Fibroblast of skin of left biceps (primary cell): Measurements from ENCODE around the gene RUNX3.

Experiments
- DNase-seq, 2 experiments: peaks; one replicate each; pipeline ENCODE4 v3.0.0-alpha.2; 2013; ENCODE audit warnings: low read depth in 2 of 2

Gene RUNX3

DNA sequence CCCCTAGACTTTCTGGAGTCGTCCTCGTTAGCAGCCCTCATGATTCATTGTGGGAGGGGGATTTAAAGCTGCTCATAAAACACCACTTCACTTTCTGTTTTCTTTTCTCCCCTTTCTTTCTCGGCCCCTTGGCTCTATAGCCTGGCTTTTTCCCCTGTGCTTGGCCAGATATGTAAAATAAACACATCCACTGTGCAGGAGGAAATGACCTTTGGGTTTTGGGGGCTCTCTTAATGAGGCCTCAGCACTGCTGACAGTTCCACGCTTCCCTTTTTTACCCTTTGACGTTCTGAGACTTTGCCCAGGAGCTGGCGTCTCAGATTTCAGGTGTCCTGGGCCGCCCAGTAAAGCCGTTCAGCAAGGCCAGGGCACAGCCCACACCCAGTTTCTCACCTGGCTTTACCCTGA is 65.7 kb downstream of the RUNX3 start:
- no peak for DNase-seq

DNA sequence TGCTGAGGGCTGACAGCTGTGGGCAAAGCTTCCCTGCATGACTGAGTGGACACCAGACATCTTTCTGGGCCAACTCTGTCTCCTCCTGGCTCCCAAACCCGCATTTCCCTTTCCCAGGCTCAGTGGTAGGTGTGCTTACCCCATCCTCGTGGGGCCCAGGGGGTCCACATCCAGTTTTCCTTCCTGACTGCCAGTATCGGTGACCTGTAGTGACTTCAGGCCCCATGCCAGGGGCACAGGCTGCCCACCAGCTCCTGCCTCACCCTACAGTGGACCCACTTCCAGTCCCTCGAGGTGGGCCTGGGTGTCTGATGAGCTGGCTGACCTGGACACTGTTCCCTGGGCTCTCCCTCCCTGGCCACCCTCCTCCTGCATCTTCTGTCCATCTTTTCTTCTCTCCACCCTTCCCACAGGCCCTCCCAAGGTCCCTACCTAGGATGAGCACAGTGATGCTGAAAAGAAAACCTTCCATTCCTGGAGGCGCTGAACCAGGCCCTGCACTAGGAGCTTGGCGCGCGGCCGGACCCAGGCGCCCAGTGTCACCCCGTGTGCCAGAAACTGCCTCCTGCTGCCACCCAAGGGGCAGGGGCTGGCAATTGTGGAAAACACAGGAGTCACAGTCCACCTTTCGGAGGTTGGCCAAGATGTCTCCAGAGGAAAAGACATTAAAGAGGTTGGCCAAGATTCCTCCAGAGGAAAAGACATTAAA is 67.1 kb downstream of the RUNX3 start:
- no peak for DNase-seq

DNA sequence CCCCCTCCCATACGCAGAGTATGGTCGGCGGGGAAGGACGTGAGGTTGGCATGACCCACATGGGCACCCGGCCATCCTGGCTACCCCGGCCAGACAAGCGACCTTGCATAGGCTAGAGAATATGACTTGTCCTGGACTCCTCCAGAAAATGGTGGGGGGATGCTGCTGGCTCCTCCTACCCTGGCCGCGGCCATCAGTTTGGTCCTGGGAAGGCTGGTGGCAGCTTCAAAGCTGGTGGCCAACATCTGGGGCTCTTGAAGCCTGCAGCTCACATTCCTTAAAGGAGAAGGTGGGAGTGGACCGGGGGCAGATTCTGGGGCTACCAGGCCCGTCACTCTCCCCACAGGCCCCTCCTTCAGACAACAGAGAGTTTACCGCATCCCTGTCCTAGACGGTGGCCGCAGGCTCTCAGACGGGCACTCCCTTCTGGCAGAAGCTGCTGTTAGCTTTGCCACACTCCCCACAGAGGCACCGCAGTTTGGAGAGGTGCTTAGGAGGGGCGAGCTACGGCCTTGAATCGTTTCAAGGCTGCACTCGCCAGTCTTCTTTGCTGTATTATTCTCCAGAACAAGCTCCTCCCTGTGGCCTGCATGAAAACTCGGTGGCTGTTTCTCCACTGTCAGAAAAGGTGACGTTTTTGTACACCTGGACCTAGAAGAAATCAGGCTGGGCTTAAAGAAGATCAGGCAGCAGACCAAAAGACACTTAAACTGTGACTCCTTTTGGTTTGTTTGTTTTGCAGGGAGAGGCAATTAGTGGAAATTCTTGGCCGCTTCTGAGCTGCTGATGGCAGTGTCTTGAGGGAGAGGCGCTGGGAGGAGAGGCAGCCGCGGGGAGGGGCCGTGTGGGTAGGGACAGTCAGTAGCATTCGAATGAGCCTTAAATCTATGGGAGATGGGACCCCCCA is 68.0 kb downstream of the RUNX3 start:
- DNase-seq, result no peak

DNA sequence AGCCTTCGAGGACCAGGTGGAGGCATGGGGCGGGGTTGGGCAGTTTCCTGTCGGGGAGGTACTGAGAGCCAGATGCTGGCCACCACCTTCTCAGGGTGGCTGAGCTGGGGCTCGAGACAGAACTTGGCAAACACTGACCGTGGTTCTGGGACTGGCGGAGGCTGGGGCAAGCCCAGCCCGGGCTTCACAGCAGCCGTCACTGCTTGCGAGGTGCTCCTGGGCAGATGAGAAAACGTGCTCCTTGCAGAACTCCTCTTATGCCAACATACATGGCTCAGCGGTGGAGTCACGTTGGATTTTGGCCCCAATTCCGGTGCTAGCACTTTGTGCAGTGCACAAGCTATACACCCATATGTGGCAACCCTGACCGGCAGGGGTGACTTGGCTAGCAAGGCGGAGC is 69.2 kb downstream of the RUNX3 start:
- DNase-seq, result no peak

DNA sequence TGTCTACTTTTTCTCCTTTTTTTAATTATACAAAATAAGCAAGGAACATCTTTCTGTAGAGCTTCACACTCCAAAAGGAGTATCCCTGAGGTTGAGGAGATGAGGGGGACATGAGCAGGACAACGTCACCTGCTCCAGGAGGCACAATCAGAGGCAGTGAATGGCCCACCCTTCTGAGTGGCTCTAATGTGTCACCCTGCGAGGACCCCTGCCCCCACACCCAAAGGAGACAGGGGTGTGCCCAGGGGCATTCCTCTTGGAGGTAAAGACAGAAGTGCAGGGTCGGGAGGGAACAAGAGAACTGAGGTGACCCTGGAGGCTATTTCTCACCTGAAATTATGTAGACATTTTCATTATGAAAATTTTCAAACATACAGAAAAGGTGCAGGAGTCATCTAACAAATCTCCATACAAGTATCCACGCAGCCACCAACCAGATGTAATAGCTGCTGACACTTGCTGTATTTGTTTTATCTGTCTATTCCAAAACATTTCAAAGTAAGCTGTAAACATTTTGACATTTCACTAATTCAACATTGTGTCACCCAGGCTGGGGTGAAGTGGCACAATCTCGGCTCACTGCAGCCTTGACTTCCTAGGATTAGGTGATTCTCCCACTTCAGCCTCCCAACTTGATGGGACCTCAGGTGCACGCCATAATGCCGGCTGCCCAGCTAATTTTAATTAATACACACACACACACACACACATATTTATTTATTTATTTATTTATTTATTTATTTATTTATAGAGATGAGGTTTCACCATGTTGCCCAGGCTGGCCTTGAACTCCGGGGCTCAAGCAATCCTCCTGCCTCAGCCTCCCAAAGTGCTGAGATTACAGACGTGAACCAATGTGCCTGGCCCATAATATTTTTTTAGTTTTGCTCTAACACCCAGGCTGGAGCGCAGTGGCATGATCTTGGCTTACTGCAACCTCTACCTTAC is 70.7 kb downstream of the RUNX3 start:
- DNase-seq, result no peak

DNA sequence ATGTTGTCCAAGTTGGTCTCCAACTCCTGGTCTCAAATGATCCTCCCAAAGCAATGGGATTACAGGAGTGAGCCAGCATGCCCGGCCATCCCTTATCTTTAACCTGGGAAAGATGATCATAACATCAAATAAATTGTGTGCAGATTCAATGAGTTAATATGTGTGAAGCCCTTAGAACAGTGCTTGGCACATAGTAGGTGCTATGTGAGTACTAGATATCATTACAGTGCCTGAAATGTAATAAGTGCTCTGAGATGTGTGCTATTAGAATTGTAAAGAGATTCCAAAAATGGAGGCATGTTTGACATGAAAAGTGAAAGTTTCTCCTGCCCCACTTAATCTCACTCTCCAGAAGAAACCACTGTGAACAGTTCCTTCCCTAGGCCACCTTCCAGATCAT is 71.8 kb downstream of the RUNX3 start:
- no peak for DNase-seq

DNA sequence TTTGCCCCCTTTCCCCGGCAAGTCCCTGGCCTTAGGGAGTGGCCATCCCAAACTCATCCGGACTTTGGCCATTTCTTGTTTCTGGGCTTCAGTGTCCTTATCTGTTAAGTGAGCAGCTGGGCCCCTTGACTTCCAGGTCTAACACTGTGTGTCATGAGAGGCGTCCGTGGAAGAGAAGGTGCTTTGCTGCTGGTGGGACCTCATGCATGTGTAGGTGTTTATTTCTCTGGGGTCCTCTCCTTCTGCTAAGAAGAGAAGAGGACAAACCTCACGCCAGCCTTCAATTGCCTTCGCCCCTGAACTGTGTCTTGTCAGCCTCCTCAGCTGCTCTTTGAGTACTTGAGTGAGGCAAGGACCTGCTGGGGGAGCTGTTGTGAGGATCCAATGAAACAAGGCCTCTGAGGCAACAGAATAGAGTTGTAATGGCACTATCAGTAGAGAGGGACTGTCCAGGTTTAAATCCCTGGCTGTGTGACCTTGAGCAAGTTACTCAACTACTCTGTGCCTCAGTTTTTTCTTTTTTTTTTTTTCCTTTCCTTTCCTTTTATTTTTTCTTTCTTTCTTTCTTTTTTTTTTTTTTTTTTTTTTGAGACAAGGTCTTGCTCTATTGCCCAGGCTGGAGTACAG is 72.5 kb downstream of the RUNX3 start:
- DNase-seq, result no peak

DNA sequence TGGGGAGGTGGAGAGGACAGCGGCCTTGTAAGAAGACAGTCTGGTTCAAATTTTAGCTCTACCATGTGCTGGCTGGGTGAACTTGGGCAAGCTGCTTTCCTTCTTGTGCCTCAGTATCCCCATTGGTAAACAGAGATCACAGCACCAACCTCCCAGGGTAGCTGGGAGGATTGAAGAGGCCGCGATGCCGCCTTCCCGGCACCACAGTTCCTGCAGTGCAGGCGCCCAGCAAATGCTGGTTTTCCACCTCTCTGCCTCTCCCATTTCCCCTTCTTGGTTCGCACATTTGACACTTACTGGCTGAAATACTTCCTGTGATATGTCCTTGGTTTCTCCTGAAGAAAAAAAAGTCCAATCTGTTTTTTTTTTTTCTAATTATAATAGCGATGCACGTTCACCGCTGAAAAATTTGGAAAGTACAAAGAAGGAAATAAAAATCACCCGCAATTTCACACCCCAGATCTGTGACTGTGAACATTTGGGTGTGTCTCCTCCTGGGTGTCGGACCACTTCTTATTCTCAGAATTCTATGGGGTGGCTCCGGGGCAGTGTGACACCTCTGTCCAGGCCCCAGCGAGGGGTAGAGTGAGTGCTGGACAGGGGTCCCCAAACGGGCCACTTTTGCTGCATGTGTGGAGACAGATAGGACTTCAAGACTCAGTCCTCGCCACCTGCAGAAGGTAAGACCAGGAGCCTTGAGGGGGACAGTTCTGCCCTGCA is 73.1 kb downstream of the RUNX3 start:
- DNase-seq, result no peak

DNA sequence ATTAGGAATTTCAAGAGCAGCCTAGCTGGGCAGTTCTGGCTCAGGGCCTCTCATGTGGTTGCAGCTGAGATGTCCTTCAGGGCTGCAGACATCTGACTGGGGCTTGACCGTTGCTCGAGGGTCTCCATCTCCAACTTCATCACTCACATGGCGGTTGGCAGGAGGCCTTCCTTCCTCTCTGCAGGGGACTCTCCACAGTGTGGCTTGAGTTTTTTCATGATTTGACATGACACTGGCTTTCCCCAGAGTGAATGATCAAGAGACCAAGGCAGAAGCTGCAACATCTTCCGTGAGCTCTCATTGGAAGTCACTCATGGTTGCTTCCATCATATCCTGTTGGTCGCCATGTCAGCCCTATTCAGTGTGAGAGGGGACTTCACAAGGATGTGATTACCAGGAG is 74.6 kb downstream of the RUNX3 start:
- DNase-seq, result no peak

DNA sequence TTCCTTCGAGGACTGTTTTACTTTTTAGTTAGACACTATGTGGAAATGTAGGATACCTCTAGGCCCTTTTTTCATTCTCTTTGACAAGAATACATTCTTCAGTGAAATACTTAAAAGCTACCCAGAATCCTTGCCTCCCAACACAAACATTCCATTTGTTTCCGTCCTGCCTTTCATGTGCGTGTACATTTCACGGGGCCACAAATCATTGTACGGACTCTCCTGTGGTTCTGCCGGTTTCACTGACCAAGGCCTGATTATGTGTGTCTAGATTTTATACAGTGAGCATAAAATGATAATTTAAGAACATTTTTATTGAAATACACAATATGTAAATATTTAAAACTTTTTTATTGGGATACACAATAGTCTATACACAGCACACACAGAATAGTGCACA is 76.4 kb downstream of the RUNX3 start:
- DNase-seq, result no peak

DNA sequence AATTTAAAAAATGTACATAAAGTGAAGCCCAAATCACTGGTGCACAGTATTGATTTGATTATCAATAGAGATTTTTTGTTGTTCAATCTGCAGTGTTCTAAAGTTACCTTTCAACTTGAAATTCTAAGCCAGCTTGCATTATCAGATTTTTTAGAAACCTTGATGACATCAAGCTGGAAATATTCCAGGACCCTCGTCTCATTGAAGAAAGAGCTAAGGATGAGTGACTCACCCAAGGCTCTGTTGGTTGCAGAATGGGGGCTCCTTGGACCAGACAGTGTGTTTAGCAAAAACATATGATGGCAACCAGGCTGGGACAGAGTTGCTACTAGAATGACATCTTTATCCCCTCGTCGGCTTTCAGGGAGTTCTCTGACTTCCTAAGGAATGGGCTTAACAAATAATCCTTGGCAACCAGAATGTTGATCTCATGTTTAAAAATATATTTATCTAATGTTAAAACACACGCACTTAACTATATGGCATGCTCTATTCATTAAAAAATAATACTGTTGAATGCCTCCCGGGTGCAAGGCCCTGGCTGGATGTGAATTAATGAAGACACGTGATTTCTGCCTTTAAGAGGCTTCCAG is 79.7 kb downstream of the RUNX3 start:
- DNase-seq, result peak; percentile 28 to 35

DNA sequence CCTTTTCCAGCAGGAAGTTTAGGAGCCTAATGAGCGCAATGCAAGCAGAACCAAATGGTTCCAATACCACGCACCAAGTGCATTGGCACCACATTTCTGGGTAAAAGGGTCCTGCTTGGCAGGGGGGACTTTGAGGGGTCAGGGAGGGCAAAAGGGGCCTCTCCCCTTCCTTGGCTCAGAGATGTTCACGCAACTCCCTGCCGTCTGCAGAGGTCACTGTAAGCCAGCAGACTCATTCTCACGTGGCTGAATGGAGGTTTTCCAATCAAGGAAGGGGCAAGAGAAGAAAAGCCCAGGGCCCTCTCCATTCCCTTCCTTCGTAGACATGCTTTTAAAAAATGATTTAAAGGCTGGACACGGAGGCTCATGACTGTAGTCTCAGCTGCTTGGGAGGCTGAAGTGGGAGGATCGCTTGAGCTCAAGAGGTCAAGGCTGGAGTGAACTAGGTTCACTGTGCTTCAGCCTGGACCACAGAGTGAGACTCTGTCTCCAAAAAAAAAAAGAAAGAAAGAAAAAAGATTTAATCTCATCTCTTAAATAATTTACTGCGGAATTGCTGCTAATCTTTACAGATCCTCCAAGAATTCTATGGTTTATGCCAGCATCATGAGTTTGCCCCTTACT is 80.3 kb downstream of the RUNX3 start:
- no peak for DNase-seq
